Loucy (cell line): Measurements from ENCODE around the gene TEAD1.

ENCODE experiments used
- H2AFZ ChIP-seq: fragments of 200-600 bp; sonication (generic); 2 replicates; pipeline ENCODE4 v1.6.0; 2016; ENCODE audit warnings: antibody characterized with exemption, mild to moderate bottlenecking, low read length, moderate library complexity
- H3F3A ChIP-seq: fragments of 200-600 bp; 2 replicates; pipeline ENCODE4 v1.6.0; 2016; ENCODE audit warnings: antibody characterized with exemption, low read depth, mild to moderate bottlenecking
- H3K27me3 ChIP-seq: fragments of 200-600 bp; sonication (generic); 2 replicates; pipeline ENCODE4 v1.6.1; 2014; ENCODE audit warnings: low read length, mild to moderate bottlenecking; ENCODE audit not compliant: insufficient read depth, poor library complexity, severe bottlenecking
- H3K36me3 ChIP-seq: fragments of 200-600 bp; sonication (generic); 2 replicates; pipeline ENCODE4 v1.6.1; 2016; ENCODE audit warnings: low read length; ENCODE audit not compliant: insufficient read depth
- H3K4me1 ChIP-seq: fragments of 200-600 bp; sonication (generic); 2 replicates; pipeline ENCODE4 v1.5.1; 2014; ENCODE audit warnings: low read length, mild to moderate bottlenecking; ENCODE audit not compliant: insufficient read depth, poor library complexity, severe bottlenecking
- H3K4me2 ChIP-seq: fragments of 200-600 bp; sonication (generic); 2 replicates; pipeline ENCODE4 v1.6.0; 2014; ENCODE audit warnings: antibody characterized with exemption, low read length, low read depth, mild to moderate bottlenecking; ENCODE audit not compliant: poor library complexity, severe bottlenecking
- H3K4me3 ChIP-seq: fragments of 200-600 bp; sonication (generic); 2 replicates; pipeline ENCODE4 v1.5.1; 2014; ENCODE audit warnings: low read length, mild to moderate bottlenecking, mixed read lengths; ENCODE audit not compliant: poor library complexity, severe bottlenecking
- H3K79me2 ChIP-seq: fragments of 200-600 bp; sonication (generic); 2 replicates; pipeline ENCODE4 v1.6.1; 2014; ENCODE audit warnings: low read length; ENCODE audit not compliant: insufficient read depth
- H3K9ac ChIP-seq: fragments of 200-600 bp; sonication (generic); 2 replicates; pipeline ENCODE4 v1.6.0; 2014; ENCODE audit warnings: mild to moderate bottlenecking, low read depth, low read length, moderate library complexity; ENCODE audit not compliant: poor library complexity, severe bottlenecking
- H3K9me2 ChIP-seq: fragments of 200-600 bp; sonication (generic); replicated peaks from 2 replicates; pipeline ENCODE4 v1.6.1; 2016; ENCODE audit warnings: low read depth, low read length, mixed read lengths
- H3K9me3 ChIP-seq: fragments of 200-600 bp; sonication (generic); 2 replicates; pipeline ENCODE4 v1.6.1; 2014; ENCODE audit warnings: mild to moderate bottlenecking, antibody characterized with exemption, low read length, low read depth; ENCODE audit not compliant: insufficient read depth
- H4K20me1 ChIP-seq: fragments of 200-600 bp; sonication (generic); 2 replicates; pipeline ENCODE4 v1.6.0; 2014; ENCODE audit warnings: antibody characterized with exemption, low read length, mild to moderate bottlenecking; ENCODE audit not compliant: insufficient read depth, poor library complexity, severe bottlenecking
- CTCF ChIP-seq: fragments of 200-600 bp; sonication (generic); conservative IDR thresholded peaks from 2 replicates; pipeline ENCODE4 v1.5.1; 2014; ENCODE audit warnings: mild to moderate bottlenecking, antibody characterized with exemption, low read length
- EZH2phosphoT487 ChIP-seq: fragments of 200-600 bp; IDR thresholded peaks from 2 replicates; pipeline ENCODE4 v1.6.1; 2018; ENCODE audit warnings: antibody characterized with exemption, mild to moderate bottlenecking, moderate library complexity, borderline replicate concordance

TEAD1 gene

GRCh38 chr11:12657981-12658380 is 16.2 kb upstream of the TEAD1 start:
- peaks cover 3% of the 10 kb centered on the region; the same call in 1 of the 2 replicates for H3K9me3 ChIP-seq
- no peaks in the 10 kb centered on the region for H3K27me3 ChIP-seq
- no peaks in the 10 kb centered on the region for H4K20me1 ChIP-seq
- H3K4me2 ChIP-seq = no peak overlapping the region
- H3K4me1 ChIP-seq = no peaks in the 10 kb centered on the region
- H2AFZ ChIP-seq = no peak overlapping the region
- TF ChIP-seq EZH2phosphoT487 (no peak), CTCF (no peak)
- H3K9ac ChIP-seq = no peak overlapping the region
- no peaks in the 10 kb centered on the region for H3K36me3 ChIP-seq
- H3K4me3 ChIP-seq = no peak overlapping the region
- no peaks in the 10 kb centered on the region for H3K9me2 ChIP-seq
- no peaks in the 10 kb centered on the region for H3K79me2 ChIP-seq
- no peaks in the 10 kb centered on the region for H3F3A ChIP-seq

DNA sequence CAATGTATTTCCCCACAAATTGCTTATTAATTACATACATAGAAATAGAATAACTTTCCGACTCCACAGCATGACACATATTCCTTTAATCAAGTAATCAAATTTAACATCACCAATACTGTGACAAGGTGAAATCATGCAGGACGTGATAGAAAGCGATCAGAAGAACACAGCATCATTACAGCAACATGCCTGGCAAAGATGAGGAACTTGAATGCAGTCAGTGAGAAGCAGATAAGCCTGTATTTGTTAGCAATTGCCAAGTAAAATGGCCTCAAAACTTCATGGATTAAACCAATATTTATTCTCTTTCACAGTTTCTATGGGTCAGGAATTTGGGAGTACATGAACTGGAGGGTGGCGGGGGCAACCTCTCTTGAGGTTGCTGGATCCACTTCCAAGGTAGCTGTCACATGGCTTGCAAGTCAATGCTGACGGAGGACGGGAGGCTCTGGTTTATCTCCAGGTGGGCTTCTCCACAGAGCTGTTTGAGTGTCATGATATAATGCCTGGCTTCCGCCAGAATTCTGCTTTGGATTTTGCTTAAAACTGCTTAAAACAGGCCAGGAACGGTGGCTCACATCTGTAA is 12.0 kb upstream of the TEAD1 start:
- Histone ChIP-seq H3F3A (no peaks in the 10 kb centered on the region), H3K9me2 (no peaks in the 10 kb centered on the region)

DNA sequence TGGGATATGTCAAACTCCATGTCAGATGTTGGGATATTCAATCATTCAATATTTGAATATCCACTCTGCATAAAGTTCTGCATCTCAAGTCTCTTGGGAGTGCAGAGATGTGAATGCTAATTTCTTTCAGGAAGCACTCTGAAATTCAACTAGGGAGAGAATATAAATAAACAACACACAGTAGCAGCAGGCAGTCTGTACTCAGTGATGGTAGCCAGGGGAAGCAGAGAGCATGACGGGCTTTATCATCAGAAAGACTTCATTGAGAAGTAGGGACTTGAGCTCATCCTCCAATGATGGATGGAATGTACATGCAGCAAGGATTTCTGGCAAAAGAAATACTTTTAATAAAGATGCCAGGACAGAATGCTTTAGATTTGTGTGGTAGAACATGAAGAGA is 9.8 kb upstream of the TEAD1 start:
- Histone ChIP-seq H3K4me3 (no peak overlapping the region), H3K9me3 (no peaks in the 10 kb centered on the region), H3K9me2 (no peaks in the 10 kb centered on the region), H3K27me3 (no peaks in the 10 kb centered on the region), H3F3A (no peaks in the 10 kb centered on the region), H3K4me2 (no peak overlapping the region), H3K79me2 (no peaks in the 10 kb centered on the region), H3K4me1 (no peaks in the 10 kb centered on the region), H3K9ac (no peak overlapping the region), H2AFZ (no peak overlapping the region), H4K20me1 (no peaks in the 10 kb centered on the region), H3K36me3 (no peaks in the 10 kb centered on the region)
- TF ChIP-seq EZH2phosphoT487 (no peak), CTCF (no peak)

More for the DNA sequence above, 12.0 kb upstream of the TEAD1 start:
- Histone ChIP-seq H4K20me1 (no peaks in the 10 kb centered on the region), H3K79me2 (no peaks in the 10 kb centered on the region), H3K4me2 (no peak overlapping the region), H3K9me3 (no peaks in the 10 kb centered on the region), H3K4me3 (no peak overlapping the region), H2AFZ (no peak overlapping the region), H3K4me1 (no peaks in the 10 kb centered on the region), H3K9ac (no peak overlapping the region), H3K36me3 (no peaks in the 10 kb centered on the region), H3K27me3 (no peaks in the 10 kb centered on the region)
- TF ChIP-seq EZH2phosphoT487 = no peak
- TF ChIP-seq CTCF = no peak
